SK-N-MC (cell line): Measurements from ENCODE around the gene SHB.

Source experiments
- EZH2 ChIP-seq: fragments of 200-600 bp; sonication (generic); IDR thresholded peaks from one replicate; pipeline ENCODE4 v1.6.1; 2017; ENCODE audit warnings: antibody characterized with exemption
- FOXP2 ChIP-seq: optimal IDR thresholded peaks from 2 replicates; pipeline ENCODE3; 2011; ENCODE audit warnings: mild to moderate bottlenecking, moderate library complexity; ENCODE audit not compliant: insufficient read depth; ENCODE audit errors: extremely low read length, control extremely low read depth
- POLR2AphosphoS5 ChIP-seq: IDR thresholded peaks from 2 replicates; pipeline ENCODE4 v1.6.1; 2012; ENCODE audit warnings: mild to moderate bottlenecking, low read depth, low read length, borderline replicate concordance

DNA sequence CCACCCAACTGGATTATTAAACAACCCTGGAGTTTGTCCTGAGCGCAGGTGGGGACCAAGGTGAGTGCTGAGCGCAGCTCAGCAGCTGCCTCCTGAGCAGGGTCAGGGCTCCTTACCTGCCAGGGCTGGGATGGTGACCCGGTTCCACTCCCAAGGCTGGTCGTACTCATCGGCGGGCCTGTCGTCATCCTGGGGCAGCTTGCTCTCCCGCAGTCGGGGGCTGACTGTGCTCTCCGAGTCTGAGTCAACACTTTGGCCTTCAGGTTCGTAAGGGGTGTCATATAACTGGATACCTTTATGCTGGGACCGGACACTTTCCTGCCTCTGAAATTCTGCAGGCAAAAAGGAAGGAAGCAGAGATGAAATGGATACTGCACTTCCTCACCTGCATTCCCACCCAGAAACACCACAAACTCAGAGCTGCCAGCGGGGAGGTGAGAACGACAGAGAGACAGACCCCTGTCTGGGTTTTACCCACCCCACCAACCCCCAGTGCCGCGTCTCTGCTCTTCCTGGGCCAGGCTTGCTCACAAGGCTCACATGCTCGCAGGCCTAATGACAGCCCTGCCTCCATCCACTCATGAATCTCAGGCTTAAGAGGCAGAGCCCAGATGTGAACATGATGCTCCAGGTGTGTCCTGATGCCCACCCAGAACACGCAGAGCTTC, 94.4 kb downstream of the SHB start:
- TF ChIP-seq EZH2 (no peak), POLR2AphosphoS5 (no peak), FOXP2 (no peak)
